Measurements from ENCODE around the gene TMEM204. TPM values are rescaled to one million over a fixed set of nuclear protein-coding genes. Genes with fewer than 3 reads are reported as not detected.

The TMEM204 gene
- total RNA-seq, 1 experiment from 2014 or later = not detected

GRCh38 chr16:1550069-1550468 is 16.6 kb downstream of the TMEM204 start:
- H3K36me3 ChIP-seq (ENCODE audit: low read depth) = no peaks in the 10 kb centered on the region
- H2AFZ ChIP-seq = no peak overlapping the region
- TF ChIP-seq EZH2 (IDR thresholded peaks at IDR 0.05; ENCODE audit: low read depth) (no peak), CTCF (conservative IDR thresholded peaks at IDR 0.05) (no peak)
- no peak overlapping the region for H3K4me2 ChIP-seq
- no peak overlapping the region for H3K27ac ChIP-seq
- H3K9me2 ChIP-seq (ENCODE audit: insufficient read depth) = no peaks in the 10 kb centered on the region
- H3K4me3 ChIP-seq = no peak overlapping the region
- intact Hi-C loops (cut with micrococcal nuclease; ENCODE audit: unreplicated experiment) = no loop called here
- H3K27me3 ChIP-seq (ENCODE audit: insufficient read depth, low read depth) = no peaks in the 10 kb centered on the region
- no peaks in the 10 kb centered on the region for H3K4me1 ChIP-seq (replicated peaks; ENCODE audit: insufficient read depth)
- ChIA-PET POLR2A (ENCODE audit: unreplicated experiment) (no interaction called here), CTCF (no interaction called here)
- no peaks in the 10 kb centered on the region for H3F3A ChIP-seq (ENCODE audit: insufficient read depth, low read depth)
- H4K20me1 ChIP-seq (ENCODE audit: insufficient read depth) = no peaks in the 10 kb centered on the region; the same call in 1 of the 2 replicates
- no TSS peak for BruUV-seq (replicated peaks)
- no peaks in the 10 kb centered on the region for H3K9me3 ChIP-seq (ENCODE audit: insufficient read depth, low read depth)
- no peak for DNase-seq
- H3K79me2 ChIP-seq (ENCODE audit: low read depth) = no peaks in the 10 kb centered on the region

- intact Hi-C loops (cut with micrococcal nuclease; ENCODE audit: unreplicated experiment) = no loop called here
- BruUV-seq (replicated peaks) = no TSS peak
These were observed 17.2 kb downstream of the TMEM204 start for GRCh38 chr16:1550696-1551095.

GRCh38 chr16:1551166-1551565 is 17.7 kb downstream of the TMEM204 start:
- Histone ChIP-seq H3K79me2 (ENCODE audit: low read depth) (no peaks in the 10 kb centered on the region), H2AFZ (no peak overlapping the region), H3K9me3 (ENCODE audit: insufficient read depth, low read depth) (no peaks in the 10 kb centered on the region), H3K4me3 (no peak overlapping the region), H3K27ac (no peak overlapping the region), H3K27me3 (ENCODE audit: insufficient read depth, low read depth) (no peaks in the 10 kb centered on the region), H3K9me2 (ENCODE audit: insufficient read depth) (no peaks in the 10 kb centered on the region), H3K4me1 (replicated peaks; ENCODE audit: insufficient read depth) (no peaks in the 10 kb centered on the region), H3K36me3 (ENCODE audit: low read depth) (no peaks in the 10 kb centered on the region), H4K20me1 (ENCODE audit: insufficient read depth) (no peaks in the 10 kb centered on the region; the same call in 1 of the 2 replicates), H3K4me2 (no peak overlapping the region), H3F3A (ENCODE audit: insufficient read depth, low read depth) (no peaks in the 10 kb centered on the region)
- TF ChIP-seq CTCF (conservative IDR thresholded peaks at IDR 0.05) (no peak), EZH2 (IDR thresholded peaks at IDR 0.05; ENCODE audit: low read depth) (no peak)
- ChIA-PET POLR2A (ENCODE audit: unreplicated experiment) (no interaction called here), CTCF (no interaction called here)
- DNase-seq = no peak
- intact Hi-C loops (cut with micrococcal nuclease; ENCODE audit: unreplicated experiment) = no loop called here
- BruUV-seq (replicated peaks) = no TSS peak

More at GRCh38 chr16:1550696-1551095, 17.2 kb downstream of the TMEM204 start:
- DNase-seq = no peak
- Histone ChIP-seq H2AFZ (no peak overlapping the region), H3K4me2 (no peak overlapping the region), H3K4me3 (no peak overlapping the region), H3K27me3 (ENCODE audit: insufficient read depth, low read depth) (no peaks in the 10 kb centered on the region), H3K9me3 (ENCODE audit: insufficient read depth, low read depth) (no peaks in the 10 kb centered on the region), H3K9me2 (ENCODE audit: insufficient read depth) (no peaks in the 10 kb centered on the region), H3F3A (ENCODE audit: insufficient read depth, low read depth) (no peaks in the 10 kb centered on the region), H3K36me3 (ENCODE audit: low read depth) (no peaks in the 10 kb centered on the region), H3K79me2 (ENCODE audit: low read depth) (no peaks in the 10 kb centered on the region), H3K27ac (no peak overlapping the region), H4K20me1 (ENCODE audit: insufficient read depth) (no peaks in the 10 kb centered on the region; the same call in 1 of the 2 replicates), H3K4me1 (replicated peaks; ENCODE audit: insufficient read depth) (no peaks in the 10 kb centered on the region)
- ChIA-PET POLR2A (ENCODE audit: unreplicated experiment) (no interaction called here), CTCF (no interaction called here)
- TF ChIP-seq CTCF (conservative IDR thresholded peaks at IDR 0.05) (no peak), EZH2 (IDR thresholded peaks at IDR 0.05; ENCODE audit: low read depth) (no peak)

Data from PC-9 (cell line).